HCEC 1CT (cell line): ENCODE data around the gene SLC2A13.
"Not testable (repeated sequence)": the region's sequence is repeated elsewhere in the genome, so short reads cannot be mapped to it uniquely, and the experiment has no call there.

Source experiments
- DNase-seq: peaks from one replicate; pipeline ENCODE4 v3.0.0-alpha.2; 2017

Gene SLC2A13

DNA sequence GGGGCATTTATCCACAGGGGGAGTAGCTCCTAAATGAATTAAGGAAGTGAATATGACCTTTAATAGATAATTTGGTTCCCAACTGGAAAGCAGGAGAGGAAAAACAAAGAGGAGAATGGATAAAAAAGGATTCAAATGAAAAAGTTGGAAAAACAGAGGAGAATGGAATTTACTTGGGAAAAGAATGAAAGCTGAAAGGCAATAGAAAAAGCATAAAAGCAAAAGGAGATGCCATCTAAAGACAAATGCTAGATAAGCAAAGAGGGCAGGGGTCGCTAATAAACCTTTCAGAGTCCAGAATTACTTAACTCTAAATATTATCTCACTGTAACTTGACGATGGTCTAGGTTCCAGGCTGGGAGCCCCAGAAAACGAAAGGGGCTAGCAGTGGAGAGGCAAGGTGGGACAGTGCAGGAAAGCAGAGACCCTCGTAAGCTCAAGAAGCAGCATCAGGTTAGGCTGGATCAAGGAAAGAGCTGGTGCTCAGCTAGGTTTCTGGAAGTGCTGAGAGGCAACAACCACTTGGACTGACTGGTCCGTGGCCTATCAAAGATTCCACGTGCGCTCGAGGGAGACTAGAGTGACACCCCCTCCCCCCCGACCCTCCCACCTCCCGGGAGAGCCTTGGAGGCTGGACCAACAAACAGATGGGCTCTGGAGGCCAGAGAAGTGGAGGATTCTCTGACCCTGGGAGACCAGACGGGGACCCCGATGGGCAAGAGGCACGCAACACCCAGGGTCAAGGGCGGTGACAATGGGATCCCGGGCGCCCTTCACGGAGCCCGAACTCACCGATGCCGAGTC lies 1.2 kb downstream of the SLC2A13 start:
- no peak for DNase-seq

DNA sequence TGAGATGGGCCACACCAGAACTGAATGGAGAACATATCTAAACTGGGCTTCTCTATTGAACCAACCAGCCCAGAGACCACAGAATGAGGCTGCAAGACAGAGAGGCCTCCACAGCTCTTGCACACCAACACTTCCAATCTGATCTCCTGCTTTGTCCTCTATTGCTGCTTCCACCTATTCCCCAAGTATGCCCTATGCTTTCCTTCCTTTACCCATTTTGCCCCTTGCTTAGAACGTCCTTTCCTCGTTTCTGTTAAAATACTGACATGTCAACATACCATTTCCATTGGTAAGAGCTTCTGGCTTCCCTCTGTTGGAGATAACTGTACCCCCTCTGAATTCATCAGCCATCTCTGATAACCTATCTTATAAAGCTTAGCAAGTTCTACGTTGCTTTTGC lies 2.8 kb downstream of the SLC2A13 start:
- no peak for DNase-seq

DNA sequence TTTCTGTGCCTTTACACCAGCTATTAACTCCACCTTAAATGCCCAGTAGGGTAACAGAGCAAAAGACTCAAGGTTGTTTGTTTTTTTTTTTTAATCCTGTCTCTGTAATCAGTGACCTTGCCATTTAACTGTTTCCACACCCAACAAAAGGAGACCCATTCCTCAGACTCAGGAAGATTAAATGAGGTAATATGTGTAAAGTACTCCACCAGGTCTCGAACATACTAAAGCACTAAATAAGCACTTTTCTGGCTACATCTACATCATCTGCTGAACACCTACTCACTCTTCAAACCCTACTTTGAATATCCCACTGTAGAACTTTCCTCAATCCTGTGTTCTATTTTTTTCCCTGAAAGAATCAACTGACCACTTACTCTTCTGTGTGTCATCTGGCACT lies 4.1 kb downstream of the SLC2A13 start:
- DNase-seq = no peak

DNA sequence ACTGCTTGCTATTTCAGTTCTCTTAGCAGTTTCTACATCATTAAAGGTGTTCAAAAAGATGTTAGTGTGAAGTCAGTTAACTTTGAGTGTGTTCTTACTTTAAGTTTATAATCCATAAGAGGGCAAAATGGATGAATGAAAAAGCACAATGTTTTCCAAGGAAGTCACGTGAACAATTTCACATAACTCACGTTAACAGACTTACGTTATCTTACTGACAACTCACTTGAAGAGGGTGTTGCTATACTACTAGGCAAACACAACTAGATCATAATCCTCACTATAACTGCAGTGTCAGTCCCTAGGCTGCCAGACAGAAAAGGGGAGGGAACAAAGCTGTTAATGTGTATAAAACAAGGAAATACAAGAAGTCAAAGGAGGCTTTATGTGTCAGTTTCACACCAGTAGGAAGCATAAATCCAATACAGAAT lies 6.4 kb downstream of the SLC2A13 start:
- DNase-seq = no peak

DNA sequence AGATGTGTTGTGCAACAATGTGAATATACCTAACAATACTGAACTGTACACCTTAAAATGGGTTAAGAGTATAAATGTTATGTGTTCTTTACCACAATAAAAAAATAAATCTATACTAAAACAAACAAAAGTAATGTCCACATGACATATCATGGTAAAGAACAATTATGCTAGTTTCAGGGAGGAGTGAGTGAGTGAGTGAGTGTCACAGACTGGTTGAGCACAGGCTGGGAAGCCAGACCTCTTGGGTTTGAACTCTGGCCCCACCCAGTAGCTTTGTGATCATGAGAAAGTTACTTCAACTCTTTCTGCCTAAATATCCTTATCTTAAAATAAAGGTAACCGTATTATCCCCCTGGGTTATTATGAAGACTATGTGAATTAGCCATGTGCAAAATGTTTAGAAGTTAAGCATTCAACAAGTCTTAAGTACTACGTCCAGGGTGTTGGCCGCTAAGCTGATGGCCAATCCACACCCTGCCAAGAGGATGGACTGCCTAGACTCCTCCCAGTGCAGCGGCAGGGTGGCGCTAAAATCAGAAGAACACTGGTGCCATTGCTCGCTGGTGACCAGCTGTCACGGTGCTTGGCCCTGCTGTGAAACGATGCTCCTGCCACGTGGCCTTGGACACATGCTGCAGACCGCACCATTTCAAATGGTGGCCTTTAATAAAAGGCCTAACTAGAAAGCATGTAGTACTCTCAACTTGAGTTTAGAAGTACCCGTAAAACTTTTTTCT lies 7.3 kb downstream of the SLC2A13 start:
- DNase-seq = no peak

DNA sequence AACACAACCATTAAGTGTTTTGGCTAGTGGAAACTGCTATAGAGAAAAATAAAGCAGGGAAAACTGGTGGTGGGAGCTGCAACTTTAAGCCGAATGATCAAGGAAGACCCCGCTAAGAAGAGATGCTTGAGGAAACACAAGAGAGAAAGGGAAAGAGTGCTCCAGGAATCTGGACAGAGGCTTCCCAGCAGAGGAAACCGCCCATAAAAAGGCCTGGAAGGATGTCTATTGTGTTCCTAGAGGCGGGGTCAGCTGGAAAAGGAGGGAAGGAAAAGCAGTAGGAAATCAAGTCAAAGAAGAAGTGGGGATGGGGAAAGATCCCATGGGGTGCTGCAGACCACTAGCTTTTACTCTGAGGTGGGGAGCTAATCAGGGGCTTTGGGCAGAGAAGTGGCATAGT lies 12.4 kb downstream of the SLC2A13 start:
- DNase-seq = no peak

DNA sequence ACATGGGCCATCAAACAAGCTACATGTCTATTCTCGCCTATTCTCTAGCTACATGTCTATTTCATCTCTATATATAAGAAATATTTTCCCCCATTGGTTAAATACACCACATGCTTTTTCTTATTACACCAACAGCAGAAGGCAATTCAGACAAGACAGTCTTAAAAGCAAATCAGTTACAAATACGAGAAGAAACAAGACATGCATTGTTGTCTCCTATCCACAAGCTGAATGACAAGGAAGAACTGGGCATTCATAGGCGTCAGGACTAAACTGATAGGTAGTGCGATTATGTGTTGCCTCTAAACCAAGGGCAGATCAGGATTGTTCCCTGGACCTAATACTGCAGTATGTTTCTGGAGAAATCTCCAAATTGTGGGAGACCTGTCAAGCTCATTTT lies 19.4 kb downstream of the SLC2A13 start:
- DNase-seq = no peak

DNA sequence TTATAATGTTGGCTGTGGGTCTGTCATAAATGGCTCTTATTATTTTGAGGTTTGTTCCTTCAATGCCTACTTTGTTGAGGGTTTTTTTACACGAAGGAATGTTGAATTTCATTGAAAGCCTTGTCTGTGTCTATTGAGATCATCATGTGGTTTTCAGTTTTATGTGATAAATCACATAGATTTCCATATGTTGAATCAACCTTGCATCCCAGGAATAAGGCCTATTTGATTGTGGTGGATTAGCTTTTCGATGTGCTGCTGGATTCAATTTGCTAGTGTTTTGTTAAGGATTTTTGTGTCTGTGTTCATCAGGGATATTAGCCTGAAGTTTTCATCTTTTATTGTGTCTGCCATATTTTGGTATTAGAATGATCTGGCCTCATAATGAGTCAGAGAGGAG lies 27.6 kb downstream of the SLC2A13 start:
- DNase-seq = no peak

DNA sequence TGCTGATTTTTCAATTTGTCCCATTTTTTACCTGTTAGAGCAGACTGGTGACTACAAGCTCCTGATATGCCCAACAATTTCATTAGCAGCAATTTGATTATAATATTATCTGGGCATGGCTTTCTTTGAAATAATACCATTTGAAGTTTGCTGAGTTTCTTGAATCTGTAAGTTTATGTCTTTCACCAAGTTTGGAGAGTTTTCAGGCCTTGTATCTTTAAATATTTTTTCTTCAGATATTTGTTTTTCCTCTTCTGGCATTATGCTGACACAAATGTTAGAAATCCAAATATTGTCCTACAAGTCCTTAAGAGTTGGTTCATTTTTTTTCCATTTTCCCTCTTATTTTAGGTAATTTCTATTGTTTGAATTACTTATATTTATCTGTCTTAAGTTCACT lies 30.4 kb downstream of the SLC2A13 start:
- no peak for DNase-seq

DNA sequence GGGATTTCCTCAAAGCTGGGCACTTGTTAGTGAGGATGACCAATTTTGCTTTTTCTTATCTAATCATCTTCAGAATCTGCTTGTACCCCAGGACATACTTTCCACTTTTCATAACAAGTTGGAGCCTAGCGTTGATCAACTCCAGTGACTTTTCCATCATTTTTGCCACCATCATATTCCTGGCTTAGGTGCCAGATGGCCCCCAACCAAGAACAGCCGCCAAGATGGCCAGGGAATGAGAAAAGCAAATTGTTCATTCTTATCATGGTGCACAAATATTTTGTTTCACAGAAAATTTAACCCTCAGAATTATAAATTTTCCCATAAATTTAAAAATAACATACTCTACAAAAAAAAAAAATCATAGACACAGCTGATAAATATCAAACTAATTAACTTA lies 37.5 kb downstream of the SLC2A13 start:
- DNase-seq = no peak

DNA sequence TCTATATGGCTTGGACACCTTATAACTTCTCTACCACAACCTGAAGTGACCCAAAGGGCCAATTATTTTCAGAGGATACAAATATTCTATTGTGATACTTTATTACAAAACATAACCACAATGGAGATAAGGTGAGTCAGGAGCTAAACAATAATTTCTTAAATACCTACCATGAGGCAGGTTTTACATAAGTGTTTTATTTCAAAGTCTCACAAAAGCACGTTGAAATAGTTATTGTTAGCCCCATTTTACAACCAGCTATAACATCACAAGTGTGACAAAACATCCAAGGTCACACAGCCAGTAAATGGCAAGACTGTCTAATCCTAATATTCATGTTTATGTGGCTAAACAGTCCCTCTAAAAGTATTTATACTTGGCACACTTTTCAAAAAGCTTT lies 40.2 kb downstream of the SLC2A13 start:
- no peak for DNase-seq

DNA sequence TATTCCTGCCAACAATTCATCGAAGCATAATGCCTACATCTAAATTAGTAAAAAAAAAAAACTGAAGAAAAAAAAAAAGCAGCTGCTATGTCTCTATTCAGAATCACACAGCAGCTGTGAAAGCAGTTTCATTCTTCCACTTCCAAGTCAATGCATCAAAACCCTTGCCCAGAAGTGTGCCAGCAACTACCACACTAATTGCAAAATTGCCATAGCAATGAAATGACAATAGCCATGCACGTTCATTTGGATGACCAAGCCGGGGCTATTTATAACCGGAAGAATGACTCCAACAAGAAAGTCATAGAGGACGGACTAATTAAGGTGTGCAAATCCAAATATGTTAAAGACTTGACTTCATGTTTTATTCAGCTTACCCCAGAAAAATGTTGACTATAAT lies 42.5 kb downstream of the SLC2A13 start:
- no peak for DNase-seq

DNA sequence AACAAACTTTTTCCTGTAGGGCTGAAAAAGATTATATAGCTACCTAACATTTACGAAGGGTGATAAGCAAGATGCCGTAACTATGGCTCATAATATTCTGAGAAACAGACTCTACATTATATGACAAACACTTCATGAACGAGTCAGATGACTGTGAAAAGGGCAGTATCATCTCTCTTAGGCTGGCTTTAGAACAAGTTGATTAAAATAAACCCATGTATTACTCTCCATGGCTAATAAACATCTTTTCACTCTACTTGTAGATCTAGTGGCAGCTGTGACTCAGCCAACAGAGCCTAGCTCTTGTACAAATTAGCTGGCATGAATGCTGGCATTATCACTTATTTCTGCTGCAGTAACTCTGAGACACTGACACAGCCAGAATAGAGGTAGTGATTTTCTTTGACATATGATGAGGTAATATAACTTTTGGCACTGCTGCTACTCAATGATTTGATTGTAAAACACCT lies 47.1 kb downstream of the SLC2A13 start:
- DNase-seq = no peak

DNA sequence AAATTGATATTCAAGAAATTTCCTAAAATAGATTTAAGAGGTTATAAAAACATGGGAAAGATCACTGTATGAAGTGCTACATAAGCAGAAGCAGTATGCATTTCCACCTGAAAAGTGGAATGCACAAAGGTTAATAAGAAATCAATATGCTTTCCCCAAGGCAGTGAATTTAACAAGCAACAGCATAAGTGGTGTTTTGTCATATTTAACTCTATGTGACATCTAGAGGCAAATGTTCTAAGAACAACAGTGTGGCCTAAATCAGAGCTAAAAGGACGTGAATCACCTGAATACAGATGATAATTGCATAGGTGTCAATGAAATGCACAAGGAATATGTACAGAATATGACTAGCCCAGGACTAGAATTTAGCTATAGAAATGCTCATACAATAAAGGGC lies 49.5 kb downstream of the SLC2A13 start:
- no peak for DNase-seq

DNA sequence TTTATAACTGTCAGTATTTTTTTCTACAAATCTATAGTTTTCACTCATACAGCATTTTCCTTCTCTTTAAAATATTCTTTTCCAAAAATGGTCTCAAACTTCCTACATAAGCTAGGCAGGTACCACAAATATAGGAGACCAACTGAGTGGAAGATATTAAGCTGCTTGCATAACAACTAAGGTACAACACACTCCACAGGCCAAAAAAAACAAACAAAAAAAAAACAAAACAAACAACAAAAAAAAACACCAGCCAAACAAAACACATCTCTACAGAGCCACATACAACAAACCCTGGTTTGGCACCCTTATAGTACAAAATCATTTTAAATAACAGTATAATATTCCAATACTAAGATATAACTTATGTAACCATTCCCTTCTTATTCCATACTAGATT lies 50.1 kb downstream of the SLC2A13 start:
- no peak for DNase-seq

DNA sequence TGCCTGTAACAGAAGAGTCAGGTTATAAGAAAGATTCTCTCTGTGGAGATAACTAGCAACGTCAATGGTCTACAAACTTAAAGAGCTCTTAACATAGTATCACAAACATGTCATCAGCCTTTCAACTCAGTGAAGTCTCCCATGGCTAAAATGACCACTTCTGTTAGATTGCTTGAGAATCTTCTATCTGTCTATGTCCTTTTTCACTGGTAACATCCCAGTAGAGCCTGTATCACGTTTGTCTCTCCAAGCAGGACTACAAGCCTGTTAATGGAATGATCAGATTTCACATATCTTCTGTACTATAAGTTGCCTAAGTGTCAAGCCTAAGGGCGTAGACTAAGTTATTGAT lies 50.7 kb downstream of the SLC2A13 start:
- DNase-seq = peak; percentile 1

DNA sequence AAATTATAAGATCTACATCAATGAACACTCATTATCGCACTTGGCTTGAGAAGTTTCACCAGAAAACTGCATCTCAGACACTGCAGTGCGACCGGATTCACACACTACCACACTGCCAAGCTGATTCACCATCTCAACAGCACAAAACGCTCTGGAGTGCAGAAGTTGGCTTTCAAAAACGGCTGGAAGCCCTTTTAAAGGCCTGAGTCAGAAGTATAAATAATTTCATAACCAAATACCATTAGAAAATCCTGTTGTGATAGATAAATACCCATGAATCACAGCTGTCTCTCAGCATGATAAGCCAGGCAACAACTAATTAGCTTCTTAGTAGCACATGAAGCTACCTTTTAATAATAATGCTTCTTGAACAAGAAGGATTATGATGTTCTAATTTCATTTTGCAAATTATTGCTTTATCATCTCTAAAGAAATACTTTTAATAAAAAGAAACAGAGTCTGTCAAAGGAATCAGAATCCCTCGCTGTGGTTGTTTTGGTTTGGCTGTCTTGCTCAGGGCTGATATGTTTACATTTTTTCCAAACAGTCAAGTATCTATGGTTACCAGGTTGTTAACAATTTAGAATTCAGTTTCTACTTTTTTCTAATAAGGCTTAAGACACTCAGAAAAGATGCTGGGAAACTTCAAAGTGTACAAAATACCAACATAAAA lies 51.2 kb downstream of the SLC2A13 start:
- peak; percentile 91 for DNase-seq

DNA sequence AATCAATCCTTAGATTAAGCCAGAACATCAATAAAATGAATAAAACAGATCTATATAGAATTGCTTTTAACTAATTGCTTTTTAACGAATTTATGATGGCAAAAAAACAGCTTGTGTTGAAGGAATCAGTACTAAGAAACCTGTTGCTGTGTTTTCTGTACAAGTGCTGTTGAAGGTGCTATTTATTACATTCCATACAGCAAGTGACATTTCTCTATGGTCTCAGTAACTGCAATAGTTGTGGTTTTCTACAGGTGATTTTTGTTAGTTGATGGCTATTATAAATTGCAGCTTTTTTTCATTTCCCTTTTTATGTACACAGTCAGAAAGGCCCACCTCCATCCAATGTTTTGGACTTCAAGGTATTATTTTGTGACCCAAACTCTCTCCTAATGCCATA lies 56.6 kb downstream of the SLC2A13 start:
- DNase-seq = no peak

DNA sequence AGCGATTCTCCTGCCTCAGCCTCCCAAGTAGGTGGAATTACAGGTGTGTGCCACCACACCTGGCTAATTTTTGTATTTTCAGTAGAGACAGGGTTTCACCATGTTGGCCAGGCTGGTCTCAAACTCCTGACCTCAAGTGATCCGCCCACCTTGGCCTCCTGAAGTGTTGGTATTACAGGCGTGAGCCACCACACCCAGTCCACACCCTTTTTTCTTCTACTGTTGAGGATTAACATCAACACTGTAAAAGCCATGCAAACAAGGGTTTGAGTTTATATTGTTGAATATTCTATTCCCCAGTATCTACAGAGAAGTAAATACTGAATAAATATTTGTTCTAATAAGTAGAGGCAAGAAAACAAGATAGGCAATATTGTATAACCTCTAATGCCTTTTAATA lies 58.9 kb downstream of the SLC2A13 start:
- DNase-seq = not testable (repeated sequence)

DNA sequence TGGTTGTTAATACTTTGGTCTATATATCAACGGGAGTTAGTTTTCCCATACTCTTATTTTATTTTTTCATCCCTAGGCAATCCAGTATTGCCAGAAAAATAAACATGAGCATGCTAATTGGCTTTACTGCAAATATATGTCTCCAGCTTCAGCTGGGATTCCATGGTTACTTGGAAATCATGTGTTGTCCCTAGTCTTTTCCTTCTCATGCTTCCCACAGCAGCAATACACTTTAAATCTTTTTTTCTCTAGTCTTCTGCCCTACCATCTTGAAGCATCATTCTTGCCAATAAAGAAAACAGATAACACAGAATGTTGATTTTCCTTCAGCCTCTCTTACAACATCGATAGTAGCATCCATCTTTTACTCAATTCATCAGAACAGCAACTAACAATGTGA lies 60.2 kb downstream of the SLC2A13 start:
- no peak for DNase-seq

DNA sequence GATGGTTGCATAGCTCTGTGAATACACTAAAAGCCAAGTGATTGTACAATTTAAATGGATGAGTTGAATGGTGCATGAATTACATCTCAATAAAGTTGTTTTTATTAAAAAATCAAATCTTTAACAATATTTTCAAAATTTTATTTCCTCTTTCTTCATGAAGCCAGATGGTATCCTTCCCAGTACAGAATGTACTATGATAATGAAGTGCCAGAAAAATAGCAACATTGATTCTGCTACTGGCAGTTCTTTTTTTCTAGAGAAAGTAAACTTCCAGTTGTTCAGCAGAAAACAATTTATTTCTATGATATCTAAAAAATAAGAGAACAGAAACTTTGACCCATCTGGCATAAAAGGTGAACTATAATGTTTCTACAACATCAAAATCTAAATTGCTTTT lies 61.5 kb downstream of the SLC2A13 start:
- no peak for DNase-seq

DNA sequence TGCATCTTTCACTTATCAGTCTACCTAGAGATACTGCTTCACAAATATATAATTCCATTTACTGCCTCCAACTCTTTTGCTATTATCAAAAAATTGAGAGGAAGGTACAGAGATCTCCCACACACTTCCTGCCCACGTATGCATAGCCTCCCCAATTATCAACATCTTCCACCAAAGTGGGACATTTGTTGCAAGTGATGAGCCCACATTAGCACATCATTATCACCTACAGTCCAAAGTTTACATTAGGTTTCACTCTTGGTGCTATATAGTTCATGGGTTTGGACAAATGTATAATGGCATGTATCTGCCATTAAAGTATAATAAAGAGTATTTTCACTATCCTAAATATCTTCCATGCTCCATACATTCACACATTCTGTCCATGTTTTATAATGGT lies 66.3 kb downstream of the SLC2A13 start:
- DNase-seq = no peak

DNA sequence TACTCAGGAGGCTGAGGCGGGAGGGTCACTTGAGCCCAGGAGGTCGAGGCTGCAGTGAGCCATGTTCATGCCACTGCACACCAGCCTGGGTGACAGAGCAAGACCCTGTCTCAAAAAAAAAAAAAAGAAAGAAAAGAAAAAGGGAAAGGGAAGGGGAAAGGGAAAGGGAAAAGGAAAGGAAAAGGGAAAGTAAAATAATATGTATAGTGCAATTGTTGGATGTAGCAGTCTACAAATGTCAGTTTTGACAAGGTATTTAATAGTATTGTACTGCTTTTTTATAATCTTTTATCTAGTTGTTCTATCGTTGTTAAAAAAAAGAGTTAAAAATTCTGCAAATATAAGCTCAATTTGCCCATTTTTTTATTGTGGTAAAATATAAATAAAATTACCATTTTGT lies 67.3 kb downstream of the SLC2A13 start:
- DNase-seq = no peak

DNA sequence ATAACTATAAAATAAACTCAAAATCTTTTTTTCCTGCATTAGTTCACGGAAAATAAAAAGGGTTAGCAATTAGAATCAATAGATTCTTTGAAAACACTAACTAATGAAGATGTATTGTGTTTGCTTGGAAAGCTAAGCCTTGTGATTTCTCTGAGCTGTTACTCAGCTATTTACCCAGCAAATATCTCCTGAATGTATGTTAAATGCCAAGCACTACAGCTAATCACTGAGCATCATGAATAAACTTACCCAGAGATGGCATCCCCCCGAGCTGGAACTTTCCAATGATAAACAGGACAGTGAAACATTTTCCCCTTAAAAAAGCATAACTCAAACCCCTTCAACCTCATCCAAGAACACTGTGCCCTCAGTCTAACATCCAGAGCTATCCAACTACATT lies 71.2 kb downstream of the SLC2A13 start:
- DNase-seq = no peak
